Neuronal stem cell (in vitro differentiated cells): ENCODE measurements around the gene ABCB1.

Experiments used
- DNase-seq: peaks from one replicate; pipeline ENCODE4 v3.0.0-alpha.2; 2013; ENCODE audit warnings: low spot score
- H2AFZ ChIP-seq: one replicate; pipeline ENCODE4 v1.6.1; 2013; ENCODE audit warnings: mild to moderate bottlenecking, low read length, inconsistent platforms
- H2AK5ac ChIP-seq: 2 replicates; pipeline ENCODE4 v1.6.1; 2013; ENCODE audit warnings: low read depth, mild to moderate bottlenecking, inconsistent platforms, low read length, moderate library complexity, mixed read lengths
- H2BK120ac ChIP-seq: 2 replicates; pipeline ENCODE4 v1.6.1; 2013; ENCODE audit warnings: low read depth, mild to moderate bottlenecking, inconsistent platforms, low read length, moderate library complexity, mixed read lengths
- H2BK12ac ChIP-seq: one replicate; pipeline ENCODE4 v1.6.1; 2013; ENCODE audit warnings: low read length, inconsistent platforms
- H2BK15ac ChIP-seq: 2 replicates; pipeline ENCODE4 v1.6.1; 2013; ENCODE audit warnings: mild to moderate bottlenecking, low read length, inconsistent platforms, mixed read lengths
- H2BK5ac ChIP-seq: one replicate; pipeline ENCODE4 v1.6.1; 2013; ENCODE audit warnings: inconsistent platforms, mild to moderate bottlenecking, low read length, moderate library complexity
- H3K14ac ChIP-seq: one replicate; pipeline ENCODE4 v1.6.1; 2013; ENCODE audit warnings: low read length, inconsistent platforms
- H3K18ac ChIP-seq: 2 replicates; pipeline ENCODE4 v1.6.1; 2013; ENCODE audit warnings: low read length, inconsistent platforms
- H3K23ac ChIP-seq: 2 replicates; pipeline ENCODE4 v1.6.1; 2013; ENCODE audit warnings: low read depth, mild to moderate bottlenecking, mixed read lengths, low read length, inconsistent platforms; ENCODE audit not compliant: poor library complexity
- H3K27ac ChIP-seq: replicated peaks from 3 replicates; pipeline ENCODE4 v1.5.1; 2013; ENCODE audit warnings: low read length, inconsistent platforms
- H3K27me3 ChIP-seq, 3 experiments: 2 replicates each; pipeline ENCODE4 v1.6.1; 2013; ENCODE audit warnings: low read length in 3 of 3, mild to moderate bottlenecking in 2 of 3, inconsistent platforms in 1 of 3, low read depth in 1 of 3, mixed read lengths in 1 of 3, moderate library complexity in 1 of 3; ENCODE audit not compliant: control insufficient read depth in 3 of 3, insufficient read depth in 3 of 3
- H3K36me3 ChIP-seq, 2 donors: replicated peaks in 1 of 2; 2 replicates each; pipeline ENCODE4 v1.6.1; 2013; ENCODE audit warnings: low read length in 2 of 2; ENCODE audit not compliant: control insufficient read depth in 2 of 2, insufficient read depth in 2 of 2
- H3K4ac ChIP-seq: 2 replicates; pipeline ENCODE4 v1.6.1; 2013; ENCODE audit warnings: inconsistent platforms, mild to moderate bottlenecking, low read length, moderate library complexity
- H3K4me1 ChIP-seq, 2 donors: 1 replicate in 1 of 2; 2 replicates in 1 of 2; pipeline ENCODE4 v1.6.1; 2013; ENCODE audit warnings: low read length in 2 of 2, low read depth in 1 of 2; ENCODE audit not compliant: control insufficient read depth in 2 of 2, insufficient read depth in 1 of 2
- H3K4me2 ChIP-seq: one replicate; pipeline ENCODE4 v1.6.1; 2013; ENCODE audit warnings: mild to moderate bottlenecking, low read length, inconsistent platforms; ENCODE audit not compliant: insufficient read depth, poor library complexity, severe bottlenecking
- H3K4me3 ChIP-seq, 2 donors: 2 replicates each; pipeline ENCODE4 v1.5.1; 2013; ENCODE audit warnings: low read length in 2 of 2, mild to moderate bottlenecking in 2 of 2, inconsistent platforms in 1 of 2, moderate library complexity in 1 of 2
- H3K79me1 ChIP-seq: one replicate; pipeline ENCODE4 v1.6.1; 2013; ENCODE audit warnings: low read depth, mild to moderate bottlenecking, inconsistent platforms, low read length, moderate library complexity
- H3K9ac ChIP-seq: one replicate; pipeline ENCODE4 v1.6.1; 2013; ENCODE audit warnings: mild to moderate bottlenecking, low read depth, low read length, inconsistent platforms; ENCODE audit not compliant: poor library complexity
- H3K9me3 ChIP-seq, 2 donors: replicated peaks in 1 of 2; 2 replicates each; pipeline versions ENCODE3 to v1.6.1; 2013; ENCODE audit warnings: low read length in 2 of 2, mild to moderate bottlenecking in 2 of 2, inconsistent platforms in 1 of 2, low read depth in 1 of 2, mixed read lengths in 1 of 2, moderate library complexity in 1 of 2; ENCODE audit not compliant: control insufficient read depth in 2 of 2, insufficient read depth in 1 of 2
- H4K8ac ChIP-seq: one replicate; pipeline ENCODE4 v1.6.1; 2013; ENCODE audit warnings: low read depth, mild to moderate bottlenecking, inconsistent platforms, low read length, moderate library complexity
- H4K91ac ChIP-seq: one replicate; pipeline ENCODE4 v1.6.1; 2013; ENCODE audit warnings: low read length, low read depth, mild to moderate bottlenecking, inconsistent platforms; ENCODE audit not compliant: poor library complexity
- WGBS, 2 donors: extraction: QIAGEN DNeasy Blood & Tissue Kit; methylation state at CpG; one replicate each; pipeline ENCODE4 v1.1.7; 2013; ENCODE audit warnings: missing lambda C conversion rate in 2 of 2, mixed read lengths in 1 of 2; ENCODE audit not compliant: insufficient read length in 2 of 2, insufficient replicate concordance in 1 of 2; ENCODE audit errors: extremely low coverage in 2 of 2; 5-methylcytosine and 5-hydroxymethylcytosine counted together

ABCB1 gene

DNA sequence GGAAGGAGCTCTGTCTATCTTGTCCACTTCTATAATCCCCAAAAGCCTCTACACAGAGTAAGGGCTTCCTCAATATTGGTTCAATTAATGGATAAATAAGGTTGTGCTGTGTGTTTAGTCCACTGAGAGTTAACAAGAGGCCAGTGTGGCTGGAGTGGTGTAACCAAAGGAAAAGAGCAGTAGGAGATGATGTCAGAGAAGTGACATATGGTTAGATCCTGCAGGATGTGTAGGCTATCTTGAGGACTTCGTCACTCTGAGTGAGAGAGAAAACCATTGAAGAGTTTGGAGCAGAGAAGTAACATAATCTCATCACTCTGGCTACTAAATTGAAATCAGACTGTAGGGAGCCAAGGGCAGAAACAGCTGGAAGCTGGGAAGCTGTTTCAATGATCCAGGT lies 14.5 kb upstream of the ABCB1 start:
- Histone ChIP-seq H2BK120ac (no peak overlapping the region), H2AFZ (no peak overlapping the region), H3K4me1 (no peaks in the 10 kb centered on the region), H4K91ac (no peak overlapping the region), H3K9ac (no peak overlapping the region), H3K36me3 (no peaks in the 10 kb centered on the region), H3K79me1 (no peaks in the 10 kb centered on the region), H3K14ac (no peak overlapping the region), H4K8ac (no peak overlapping the region), H3K4me2 (no peak overlapping the region), H2BK15ac (no peak overlapping the region), H2BK12ac (no peak overlapping the region), H3K18ac (no peak overlapping the region), H3K9me3 (no peaks in the 10 kb centered on the region), H3K27me3 (no peaks in the 10 kb centered on the region), H3K4ac (no peak overlapping the region), H3K4me3 (no peak overlapping the region), H3K27ac (no peak overlapping the region), H2AK5ac (no peak overlapping the region), H2BK5ac (no peak overlapping the region), H3K23ac (no peak overlapping the region)
- no CpG with 5 or more reads among the region's 1 CpG for WGBS, 2 donors
- DNase-seq = no peak

DNA sequence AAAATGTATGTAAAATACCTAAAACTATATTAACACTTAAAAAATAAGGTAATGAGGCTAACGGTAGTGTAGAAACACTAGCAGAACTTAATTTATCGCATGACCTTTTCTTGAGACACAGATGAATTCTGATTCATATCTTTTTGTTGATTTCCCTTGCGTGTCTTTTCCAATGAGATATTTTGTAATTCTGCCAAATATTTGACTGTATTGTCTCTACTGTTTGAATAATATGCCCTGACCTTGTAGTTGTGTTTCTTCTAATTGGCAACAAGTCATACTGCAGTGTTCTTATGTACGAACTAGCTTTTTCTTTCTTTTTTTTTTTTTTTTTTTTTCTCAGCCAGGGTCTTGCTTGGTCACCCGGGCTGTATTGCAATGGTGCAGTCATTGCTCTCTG lies 9.2 kb upstream of the ABCB1 start:
- H4K91ac ChIP-seq = no peak overlapping the region
- no peak overlapping the region for H3K18ac ChIP-seq
- H3K4me2 ChIP-seq = no peak overlapping the region
- no peak overlapping the region for H3K14ac ChIP-seq
- no peak overlapping the region for H3K23ac ChIP-seq
- H2AK5ac ChIP-seq = no peak overlapping the region
- no CpG with 5 or more reads among the region's 5 CpGs for WGBS, 2 donors
- no peak overlapping the region for H4K8ac ChIP-seq
- H3K27ac ChIP-seq = no peak overlapping the region
- no peaks in the 10 kb centered on the region for H3K27me3 ChIP-seq
- no peak overlapping the region for H3K4ac ChIP-seq
- no peaks in the 10 kb centered on the region for H3K36me3 ChIP-seq
- no peak overlapping the region for H2BK15ac ChIP-seq
- H3K4me1 ChIP-seq = no peaks in the 10 kb centered on the region
- H2AFZ ChIP-seq = no peak overlapping the region
- no peaks in the 10 kb centered on the region for H3K79me1 ChIP-seq
- no peak overlapping the region for H3K9ac ChIP-seq
- no peak overlapping the region for H2BK5ac ChIP-seq
- no peak overlapping the region for H2BK12ac ChIP-seq
- no peak overlapping the region for H2BK120ac ChIP-seq
- H3K9me3 ChIP-seq = no peaks in the 10 kb centered on the region
- H3K4me3 ChIP-seq = no peak overlapping the region
- DNase-seq = no peak

DNA sequence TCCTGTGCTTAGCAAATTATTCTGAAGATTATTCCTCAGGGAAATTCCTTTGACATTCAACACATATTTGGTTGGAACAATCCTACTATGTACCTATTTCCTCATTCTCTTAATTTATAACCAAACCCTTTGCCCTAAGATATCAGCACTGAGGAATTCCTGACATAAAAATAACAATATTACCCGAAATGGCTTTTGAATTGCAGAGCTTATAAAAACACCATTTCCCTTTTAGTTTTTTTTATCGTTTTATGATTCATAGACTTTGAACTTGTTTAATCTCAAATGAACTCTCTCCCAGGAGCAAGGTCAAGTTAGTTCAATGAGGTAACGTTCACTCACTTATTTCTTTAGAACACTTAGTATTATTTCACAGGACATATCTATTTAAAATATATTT lies 7.7 kb upstream of the ABCB1 start:
- no peak overlapping the region for H2BK120ac ChIP-seq
- no peak overlapping the region for H2BK12ac ChIP-seq
- H3K27me3 ChIP-seq = no peaks in the 10 kb centered on the region
- H3K27ac ChIP-seq = no peak overlapping the region
- no peak overlapping the region for H3K4me2 ChIP-seq
- no peak overlapping the region for H3K18ac ChIP-seq
- WGBS, 2 donors = no CpG with 5 or more reads among the region's 3 CpGs
- no peaks in the 10 kb centered on the region for H3K9me3 ChIP-seq
- H2BK15ac ChIP-seq = no peak overlapping the region
- no peak overlapping the region for H3K9ac ChIP-seq
- no peak overlapping the region for H4K91ac ChIP-seq
- H2AFZ ChIP-seq = no peak overlapping the region
- no peak overlapping the region for H4K8ac ChIP-seq
- H3K79me1 ChIP-seq = no peaks in the 10 kb centered on the region
- no peak overlapping the region for H3K4me3 ChIP-seq
- no peak overlapping the region for H3K14ac ChIP-seq
- no peak overlapping the region for H2BK5ac ChIP-seq
- no peak for DNase-seq
- H2AK5ac ChIP-seq = no peak overlapping the region
- H3K36me3 ChIP-seq = no peaks in the 10 kb centered on the region
- no peak overlapping the region for H3K4ac ChIP-seq
- no peak overlapping the region for H3K23ac ChIP-seq
- no peaks in the 10 kb centered on the region for H3K4me1 ChIP-seq

DNA sequence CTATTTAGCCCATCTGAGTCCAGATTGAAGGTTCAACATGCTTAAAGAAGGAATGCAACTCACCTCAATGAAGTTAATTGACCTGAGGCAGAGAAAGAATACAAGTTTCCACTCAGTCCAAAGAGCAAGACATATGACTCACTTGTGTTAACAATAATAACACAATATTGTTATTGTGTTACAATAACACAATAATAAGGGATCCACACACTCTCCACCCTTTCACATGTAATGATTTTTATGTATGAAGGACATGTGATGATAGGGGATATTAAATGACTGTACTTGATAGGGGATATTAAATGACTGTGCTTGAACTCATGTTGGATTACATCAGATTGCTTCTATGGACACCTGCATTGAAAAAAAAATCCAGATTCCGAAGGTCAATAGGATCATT lies 3.6 kb upstream of the ABCB1 start:
- H3K4me3 ChIP-seq = no peak overlapping the region
- no peaks in the 10 kb centered on the region for H3K79me1 ChIP-seq
- no peak overlapping the region for H4K8ac ChIP-seq
- no peak overlapping the region for H2AFZ ChIP-seq
- H4K91ac ChIP-seq = no peak overlapping the region
- no peaks in the 10 kb centered on the region for H3K4me1 ChIP-seq
- no peak overlapping the region for H2BK15ac ChIP-seq
- H2BK5ac ChIP-seq = no peak overlapping the region
- no peak overlapping the region for H3K4ac ChIP-seq
- H3K23ac ChIP-seq = no peak overlapping the region
- H3K27me3 ChIP-seq = peaks cover 0 to 18% (median 0%) of the 10 kb centered on the region in 3 experiments
- no peak overlapping the region for H3K18ac ChIP-seq
- no peak overlapping the region for H2BK12ac ChIP-seq
- WGBS, 2 donors = no CpG with 5 or more reads among the region's 1 CpG
- H3K4me2 ChIP-seq = no peak overlapping the region
- H3K14ac ChIP-seq = no peak overlapping the region
- no peak overlapping the region for H2AK5ac ChIP-seq
- no peak overlapping the region for H3K9ac ChIP-seq
- H2BK120ac ChIP-seq = no peak overlapping the region
- DNase-seq = no peak
- H3K9me3 ChIP-seq = no peaks in the 10 kb centered on the region
- no peaks in the 10 kb centered on the region for H3K36me3 ChIP-seq
- H3K27ac ChIP-seq = no peak overlapping the region
